OCI-LY1 (cell line): ENCODE measurements around the gene CHCHD3.

Experiments
- H2AFZ ChIP-seq: fragments of 200-600 bp; sonication (generic), shearing (Covaris generic); 2 replicates; pipeline ENCODE4 v1.6.0; 2014; ENCODE audit warnings: antibody characterized with exemption, mild to moderate bottlenecking, low read length
- H3F3A ChIP-seq: fragments of 200-600 bp; sonication (generic), shearing (Covaris generic); 2 replicates; pipeline ENCODE4 v1.6.0; 2014; ENCODE audit warnings: mild to moderate bottlenecking, antibody characterized with exemption, low read length, moderate library complexity; ENCODE audit not compliant: insufficient read depth
- H3K27ac ChIP-seq: fragments of 200-600 bp; sonication (generic); 2 replicates; pipeline ENCODE4 v1.5.1; 2014; ENCODE audit warnings: low read length, mixed run types, mild to moderate bottlenecking, low read depth; ENCODE audit not compliant: poor library complexity, severe bottlenecking
- H3K27me3 ChIP-seq: fragments of 200-600 bp; sonication (generic); 2 replicates; pipeline ENCODE4 v1.6.0; 2014; ENCODE audit warnings: antibody characterized with exemption, mild to moderate bottlenecking, low read length, moderate library complexity; ENCODE audit not compliant: insufficient read depth
- H3K36me3 ChIP-seq: fragments of 200-600 bp; sonication (generic); 2 replicates; pipeline ENCODE4 v1.6.1; 2014; ENCODE audit warnings: mild to moderate bottlenecking, antibody characterized with exemption, low read length, moderate library complexity, mixed read lengths; ENCODE audit not compliant: insufficient read depth
- H3K4me1 ChIP-seq: fragments of 200-600 bp; sonication (generic); 2 replicates; pipeline ENCODE4 v1.5.1; 2014; ENCODE audit warnings: mild to moderate bottlenecking, low read length, moderate library complexity; ENCODE audit not compliant: insufficient read depth, severe bottlenecking
- H3K4me2 ChIP-seq: fragments of 200-600 bp; sonication (generic), shearing (Covaris generic); 2 replicates; pipeline ENCODE4 v1.6.1; 2014; ENCODE audit warnings: low read length
- H3K4me3 ChIP-seq: fragments of 200-600 bp; sonication (generic); 2 replicates; pipeline ENCODE4 v1.5.1; 2014; ENCODE audit warnings: low read length, low read depth, mild to moderate bottlenecking, mixed read lengths; ENCODE audit not compliant: poor library complexity, severe bottlenecking
- H3K79me2 ChIP-seq: fragments of 200-600 bp; shearing (Covaris generic); 2 replicates; pipeline ENCODE4 v1.6.1; 2016; ENCODE audit warnings: mixed run types, low read length, mixed read lengths; ENCODE audit not compliant: insufficient read depth
- H3K9ac ChIP-seq: fragments of 200-600 bp; sonication (generic), shearing (Covaris generic); 2 replicates; pipeline ENCODE4 v1.6.1; 2014; ENCODE audit warnings: mild to moderate bottlenecking, low read length, mixed read lengths
- H3K9me2 ChIP-seq: fragments of 200-600 bp; sonication (generic), shearing (Covaris generic); 2 replicates; pipeline ENCODE4 v1.6.1; 2014; ENCODE audit warnings: low read depth, mild to moderate bottlenecking, low read length, mixed read lengths
- H3K9me3 ChIP-seq: fragments of 200-600 bp; shearing (Covaris generic); 2 replicates; pipeline ENCODE4 v1.6.1; 2014; ENCODE audit warnings: low read length, mixed read lengths
- H4K20me1 ChIP-seq: fragments of 200-600 bp; sonication (generic), shearing (Covaris generic); 2 replicates; pipeline ENCODE4 v1.6.0; 2016; ENCODE audit warnings: mild to moderate bottlenecking, low read length; ENCODE audit not compliant: insufficient read depth
- CTCF ChIP-seq: fragments of 200-600 bp; sonication (generic), shearing (Covaris generic); IDR thresholded peaks from 2 replicates; pipeline ENCODE4 v1.5.1; 2017; ENCODE audit warnings: mild to moderate bottlenecking, antibody characterized with exemption, low read length, moderate library complexity, mixed read lengths
- EZH2 ChIP-seq: fragments of 200-600 bp; sonication (generic), shearing (Covaris generic); IDR thresholded peaks from 2 replicates; pipeline ENCODE4 v1.8.0; 2017; ENCODE audit warnings: borderline replicate concordance, mixed run types, mild to moderate bottlenecking, antibody characterized with exemption, low read length, moderate library complexity, mixed read lengths

CHCHD3 gene

GRCh38 chr7:133110312-133110711 is 28.4 kb upstream of the CHCHD3 start:
- H3K36me3 ChIP-seq = no peaks in the 10 kb centered on the region
- no peak for TF ChIP-seq EZH2
- no peak for TF ChIP-seq CTCF
- peaks cover 5% of the 10 kb centered on the region; the same call in 1 of the 2 replicates for H3K27me3 ChIP-seq
- H3K4me2 ChIP-seq = no peak overlapping the region
- H3F3A ChIP-seq = no peaks in the 10 kb centered on the region
- no peak overlapping the region for H3K9ac ChIP-seq
- no peaks in the 10 kb centered on the region for H3K4me1 ChIP-seq
- H4K20me1 ChIP-seq = no peaks in the 10 kb centered on the region
- peaks cover 9% of the 10 kb centered on the region; the same call in 1 of the 2 replicates for H3K9me3 ChIP-seq
- no peak overlapping the region for H3K4me3 ChIP-seq
- no peaks in the 10 kb centered on the region for H3K79me2 ChIP-seq
- no peak overlapping the region for H2AFZ ChIP-seq
- H3K9me2 ChIP-seq = no peaks in the 10 kb centered on the region
- H3K27ac ChIP-seq = no peak overlapping the region

- Histone ChIP-seq H3K9me2 (no peaks in the 10 kb centered on the region), H3K4me1 (no peaks in the 10 kb centered on the region), H3K9me3 (peaks cover 9% of the 10 kb centered on the region; the same call in 1 of the 2 replicates), H3K9ac (no peak overlapping the region), H4K20me1 (no peaks in the 10 kb centered on the region), H2AFZ (no peak overlapping the region), H3F3A (no peaks in the 10 kb centered on the region), H3K79me2 (no peaks in the 10 kb centered on the region), H3K4me2 (no peak overlapping the region), H3K4me3 (no peak overlapping the region), H3K27ac (no peak overlapping the region), H3K27me3 (peaks cover 5% of the 10 kb centered on the region; the same call in 1 of the 2 replicates), H3K36me3 (no peaks in the 10 kb centered on the region)
- TF ChIP-seq CTCF = no peak
Measured at GRCh38 chr7:133109816-133110215, 27.9 kb upstream of the CHCHD3 start.

- Histone ChIP-seq H3K9me3 (peaks cover 9% of the 10 kb centered on the region; the same call in 1 of the 2 replicates), H2AFZ (no peak overlapping the region), H3K4me3 (no peak overlapping the region), H3K36me3 (no peaks in the 10 kb centered on the region), H3K27me3 (peaks cover 5% of the 10 kb centered on the region; the same call in 1 of the 2 replicates), H3K9me2 (no peaks in the 10 kb centered on the region), H3K27ac (no peak overlapping the region), H3K79me2 (no peaks in the 10 kb centered on the region), H3K4me2 (no peak overlapping the region), H4K20me1 (no peaks in the 10 kb centered on the region), H3F3A (no peaks in the 10 kb centered on the region), H3K9ac (no peak overlapping the region), H3K4me1 (no peaks in the 10 kb centered on the region)
- TF ChIP-seq CTCF (no peak), EZH2 (no peak)
Measured at GRCh38 chr7:133108023-133108422, 26.1 kb upstream of the CHCHD3 start.
